K562 (cell line): ENCODE data around the gene MAN1A1.

Experiments used
- CCAR2 ChIP-seq: fragments of 200-400 bp; formaldehyde crosslinking; IDR thresholded peaks from 2 replicates; pipeline ENCODE4 v1.6.1; 2017; ENCODE audit warnings: mild to moderate bottlenecking, low read depth, low read length
- E2F3 ChIP-seq: fragments of 250-450 bp; sonication (Bioruptor Pico); IDR thresholded peaks from 2 replicates; pipeline ENCODE4 v1.4.0; 2020; ENCODE audit warnings: mild to moderate bottlenecking
- E2F4 ChIP-seq: sonication (generic); formaldehyde crosslinking; IDR thresholded peaks from 2 replicates; pipeline ENCODE4 v1.8.0; 2022; ENCODE audit warnings: mild to moderate bottlenecking, low read depth, missing genetic modification reagents
- GATA2 ChIP-seq: sonication (generic); formaldehyde crosslinking; IDR thresholded peaks from 2 replicates; pipeline ENCODE4 v1.4.0; 2020; ENCODE audit warnings: mild to moderate bottlenecking, missing genetic modification reagents
- HOMEZ ChIP-seq: fragments of 250-450 bp; sonication (Bioruptor Pico); IDR thresholded peaks from 2 replicates; pipeline ENCODE4 v1.4.0; 2020; ENCODE audit warnings: mild to moderate bottlenecking, moderate library complexity
- TCF7 ChIP-seq: sonication (generic); IDR thresholded peaks from 2 replicates; pipeline ENCODE4 v1.6.1; 2016; ENCODE audit warnings: antibody characterized with exemption, borderline replicate concordance
- TEAD4 ChIP-seq, 2 experiments: sonication (generic) in 1 of 2; formaldehyde crosslinking in 1 of 2; IDR thresholded peaks; 2 replicates each; pipeline versions ENCODE4 v1.6.1 to v1.8.0; 2012 to 2022; ENCODE audit warnings: borderline replicate concordance in 1 of 2, inconsistent platforms in 1 of 2, low read length in 1 of 2, mild to moderate bottlenecking in 1 of 2, missing genetic modification reagents in 1 of 2
- TFAP4 ChIP-seq: sonication (generic); formaldehyde crosslinking; IDR thresholded peaks from 2 replicates; pipeline ENCODE4 v1.8.0; 2022; ENCODE audit warnings: missing genetic modification reagents, mild to moderate bottlenecking, moderate library complexity, borderline replicate concordance
- ZBED1 ChIP-seq: IDR thresholded peaks from 2 replicates; pipeline ENCODE4 v1.6.1; 2014
- ZFP30 ChIP-seq: fragments of 250-450 bp; sonication (Bioruptor Pico); IDR thresholded peaks from 2 replicates; pipeline ENCODE4 v1.8.0; 2022; ENCODE audit warnings: moderate library complexity, mild to moderate bottlenecking, inconsistent platforms, borderline replicate concordance
- ZNF589 ChIP-seq: fragments of 200-800 bp; sonication (Bioruptor generic); IDR thresholded peaks from 2 replicates; pipeline ENCODE4 v1.6.1; 2016; ENCODE audit warnings: low read depth, missing genetic modification characterization, missing compliant biosample characterization
- TF ChIP-seq, protein P1 (sequence below): sonication (generic); formaldehyde crosslinking; IDR thresholded peaks from 2 replicates; pipeline ENCODE4 v1.9.0; 2022; ENCODE audit warnings: mild to moderate bottlenecking, missing genetic modification reagents
- TF ChIP-seq, protein P2 (sequence below), 3 experiments: IDR thresholded peaks in 2 of 3; conservative IDR thresholded peaks in 1 of 3; 2 replicates each; pipeline ENCODE4 v1.5.1; 2011 to 2012; ENCODE audit warnings: low read length in 3 of 3, mild to moderate bottlenecking in 3 of 3, control low read depth in 2 of 3, improper control_type of control experiment in 1 of 3, inconsistent platforms in 1 of 3, low read depth in 1 of 3, mixed read lengths in 1 of 3, moderate library complexity in 1 of 3; ENCODE audit not compliant: insufficient read depth in 2 of 3

- no peak for TF ChIP-seq TFAP4
- TF ChIP-seq, protein P1, sequence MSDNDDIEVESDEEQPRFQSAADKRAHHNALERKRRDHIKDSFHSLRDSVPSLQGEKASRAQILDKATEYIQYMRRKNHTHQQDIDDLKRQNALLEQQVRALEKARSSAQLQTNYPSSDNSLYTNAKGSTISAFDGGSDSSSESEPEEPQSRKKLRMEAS (CRISPR knock-in tag), result no peak
- TF ChIP-seq, protein P2, sequence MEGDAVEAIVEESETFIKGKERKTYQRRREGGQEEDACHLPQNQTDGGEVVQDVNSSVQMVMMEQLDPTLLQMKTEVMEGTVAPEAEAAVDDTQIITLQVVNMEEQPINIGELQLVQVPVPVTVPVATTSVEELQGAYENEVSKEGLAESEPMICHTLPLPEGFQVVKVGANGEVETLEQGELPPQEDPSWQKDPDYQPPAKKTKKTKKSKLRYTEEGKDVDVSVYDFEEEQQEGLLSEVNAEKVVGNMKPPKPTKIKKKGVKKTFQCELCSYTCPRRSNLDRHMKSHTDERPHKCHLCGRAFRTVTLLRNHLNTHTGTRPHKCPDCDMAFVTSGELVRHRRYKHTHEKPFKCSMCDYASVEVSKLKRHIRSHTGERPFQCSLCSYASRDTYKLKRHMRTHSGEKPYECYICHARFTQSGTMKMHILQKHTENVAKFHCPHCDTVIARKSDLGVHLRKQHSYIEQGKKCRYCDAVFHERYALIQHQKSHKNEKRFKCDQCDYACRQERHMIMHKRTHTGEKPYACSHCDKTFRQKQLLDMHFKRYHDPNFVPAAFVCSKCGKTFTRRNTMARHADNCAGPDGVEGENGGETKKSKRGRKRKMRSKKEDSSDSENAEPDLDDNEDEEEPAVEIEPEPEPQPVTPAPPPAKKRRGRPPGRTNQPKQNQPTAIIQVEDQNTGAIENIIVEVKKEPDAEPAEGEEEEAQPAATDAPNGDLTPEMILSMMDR (IDR thresholded peaks at IDR 0.05 in 2 of 3, conservative IDR thresholded peaks at IDR 0.05 in 1 of 3; ENCODE audit: insufficient read depth in 2 of 3, low read depth in 1 of 3, low read length in 3 of 3), result no peak
- TF ChIP-seq E2F4 (CRISPR knock-in tag), result no peak
- no peak for TF ChIP-seq GATA2 (CRISPR knock-in tag)
- TF ChIP-seq ZNF589 (CRISPR knock-in tag), result no peak
- TF ChIP-seq ZFP30 (CRISPR knock-in tag), result no peak
- TF ChIP-seq HOMEZ (CRISPR knock-in tag), result no peak
- TF ChIP-seq TCF7, result no peak
- TF ChIP-seq TEAD4 (IDR thresholded peaks at IDR 0.05; ENCODE audit: low read length), result no peak
- TF ChIP-seq TEAD4 (CRISPR knock-in tag; IDR thresholded peaks at IDR 0.05; ENCODE audit: borderline replicate concordance), result no peak
- no peak for TF ChIP-seq E2F3 (CRISPR knock-in tag)
- TF ChIP-seq CCAR2, result no peak
- no peak for TF ChIP-seq ZBED1
Observed at GRCh38 chr6:119283979-119284545, 65.5 kb downstream of the MAN1A1 start.
